Activated CD8-positive, alpha-beta T cell treated with anti-CD3 and anti-CD28 coated beads for 36 hours (primary cell): ENCODE data around the gene DAAM1. TPM values are rescaled to one million over a fixed set of nuclear protein-coding genes. Genes with fewer than 3 reads are reported as not detected.

Experiments
- ATAC-seq: fragments of 200-7000 bp; cut with Tn5 transposase; one replicate; pipeline ENCODE4 v1.10.0; 2021; ENCODE audit warnings: mild to moderate bottlenecking, moderate library complexity
- CTCF ChIA-PET: fragments of 350-600 bp; sonication (Branson Sonifier 250); formaldehyde crosslinking; loops from one replicate; lab custom pipeline; 2021; ENCODE audit warnings: antibody characterized with exemption; lab: Charles Lee
- POLR2A ChIA-PET: fragments of 350-600 bp; sonication (Branson Sonifier 250); formaldehyde crosslinking; loops from one replicate; lab custom pipeline; 2021; ENCODE audit warnings: antibody characterized with exemption; lab: Charles Lee
- DNase-seq: peaks from one replicate; pipeline ENCODE4 v3.0.0-alpha.2; 2020
- H3K27ac Mint-ChIP-seq: one replicate; pipeline ENCODE4 v1.8.0; 2021; ENCODE audit warnings: mild to moderate bottlenecking, mixed read lengths
- H3K27me3 Mint-ChIP-seq: one replicate; pipeline ENCODE4 v1.8.0; 2021; ENCODE audit warnings: mixed read lengths
- H3K36me3 Mint-ChIP-seq: one replicate; pipeline ENCODE4 v1.8.0; 2021; ENCODE audit warnings: low read depth, mixed read lengths
- H3K4me1 Mint-ChIP-seq: one replicate; pipeline ENCODE4 v1.8.0; 2021; ENCODE audit warnings: low read depth, mixed read lengths
- H3K4me3 Mint-ChIP-seq: one replicate; pipeline ENCODE4 v1.8.0; 2021; ENCODE audit warnings: mild to moderate bottlenecking, moderate library complexity, mixed read lengths
- H3K9me3 Mint-ChIP-seq: one replicate; pipeline ENCODE4 v1.8.0; 2021; ENCODE audit warnings: mixed read lengths
- CTCF ChIP-seq: fragments of 200-600 bp; IDR thresholded peaks from one replicate; pipeline ENCODE4 v1.8.0; 2022; ENCODE audit warnings: antibody characterized with exemption, mild to moderate bottlenecking
- intact Hi-C: fragments of 100-400 bp; cut with micrococcal nuclease; formaldehyde crosslinking; loops from one replicate; pipeline ENCODE4 v1.10.0; 2022
- total RNA-seq, 2 experiments: library from RNA; stranded (reverse); gene quantifications; one replicate each; pipeline ENCODE4 v1.2.3, GENCODE V29; 2021

DAAM1 gene
- total RNA-seq, 2 experiments from 2014 or later: 7.2 to 9.9 TPM

GRCh38 chr14:59336098-59336497, 147.6 kb downstream of the DAAM1 start:
- CTCF ChIA-PET: no interaction called here
- ATAC-seq (no peak), DNase-seq (no peak)
- no peak overlapping the region for H3K27ac Mint-ChIP-seq
- no peak overlapping the region for H3K4me3 Mint-ChIP-seq
- H3K27me3 Mint-ChIP-seq: no peaks in the 10 kb centered on the region
- H3K36me3 Mint-ChIP-seq: peaks cover 12% of the 10 kb centered on the region
- H3K4me1 Mint-ChIP-seq: no peaks in the 10 kb centered on the region
- POLR2A ChIA-PET: no interaction called here
- no peak for TF ChIP-seq CTCF
- H3K9me3 Mint-ChIP-seq: no peaks in the 10 kb centered on the region
- intact Hi-C loops: no loop called here

- Mint-ChIP-seq H3K36me3 (peaks cover 12% of the 10 kb centered on the region), H3K9me3 (no peaks in the 10 kb centered on the region), H3K4me1 (no peaks in the 10 kb centered on the region), H3K27me3 (no peaks in the 10 kb centered on the region), H3K4me3 (no peak overlapping the region), H3K27ac (no peak overlapping the region)
- POLR2A ChIA-PET: interaction anchor here (0.8 kb wide), 1 partner anchor 30 kb away, joined by 3 read pairs; no protein-coding TSS in a partner anchor
- intact Hi-C loops: no loop called here
- TF ChIP-seq CTCF: no peak
- CTCF ChIA-PET: no interaction called here
- ATAC-seq (no peak), DNase-seq (no peak)
These were observed 148.2 kb downstream of the DAAM1 start for GRCh38 chr14:59336706-59337105.

- Mint-ChIP-seq H3K36me3 (peaks cover 8% of the 10 kb centered on the region), H3K27me3 (no peaks in the 10 kb centered on the region), H3K4me3 (no peak overlapping the region), H3K27ac (no peak overlapping the region), H3K9me3 (no peaks in the 10 kb centered on the region), H3K4me1 (no peaks in the 10 kb centered on the region)
- no peak for TF ChIP-seq CTCF
- DNase-seq (no peak), ATAC-seq (no peak)
- CTCF ChIA-PET: no interaction called here
- intact Hi-C loops: no loop called here
- POLR2A ChIA-PET: interaction anchor here (0.8 kb wide), 1 partner anchor 30 kb away, joined by 3 read pairs; no protein-coding TSS in a partner anchor
These were observed 148.7 kb downstream of the DAAM1 start for GRCh38 chr14:59337141-59337611.

- DNase-seq (no peak), ATAC-seq (no peak)
- no peaks in the 10 kb centered on the region for H3K9me3 Mint-ChIP-seq
- ChIA-PET POLR2A (no interaction called here), CTCF (no interaction called here)
- no peak for TF ChIP-seq CTCF
- H3K27ac Mint-ChIP-seq: no peak overlapping the region
- H3K36me3 Mint-ChIP-seq: peaks cover 1% of the 10 kb centered on the region
- no peaks in the 10 kb centered on the region for H3K4me1 Mint-ChIP-seq
- no peak overlapping the region for H3K4me3 Mint-ChIP-seq
- intact Hi-C loops: no loop called here
- H3K27me3 Mint-ChIP-seq: no peaks in the 10 kb centered on the region
These were observed 150.3 kb downstream of the DAAM1 start for GRCh38 chr14:59338761-59339160.

DNA sequence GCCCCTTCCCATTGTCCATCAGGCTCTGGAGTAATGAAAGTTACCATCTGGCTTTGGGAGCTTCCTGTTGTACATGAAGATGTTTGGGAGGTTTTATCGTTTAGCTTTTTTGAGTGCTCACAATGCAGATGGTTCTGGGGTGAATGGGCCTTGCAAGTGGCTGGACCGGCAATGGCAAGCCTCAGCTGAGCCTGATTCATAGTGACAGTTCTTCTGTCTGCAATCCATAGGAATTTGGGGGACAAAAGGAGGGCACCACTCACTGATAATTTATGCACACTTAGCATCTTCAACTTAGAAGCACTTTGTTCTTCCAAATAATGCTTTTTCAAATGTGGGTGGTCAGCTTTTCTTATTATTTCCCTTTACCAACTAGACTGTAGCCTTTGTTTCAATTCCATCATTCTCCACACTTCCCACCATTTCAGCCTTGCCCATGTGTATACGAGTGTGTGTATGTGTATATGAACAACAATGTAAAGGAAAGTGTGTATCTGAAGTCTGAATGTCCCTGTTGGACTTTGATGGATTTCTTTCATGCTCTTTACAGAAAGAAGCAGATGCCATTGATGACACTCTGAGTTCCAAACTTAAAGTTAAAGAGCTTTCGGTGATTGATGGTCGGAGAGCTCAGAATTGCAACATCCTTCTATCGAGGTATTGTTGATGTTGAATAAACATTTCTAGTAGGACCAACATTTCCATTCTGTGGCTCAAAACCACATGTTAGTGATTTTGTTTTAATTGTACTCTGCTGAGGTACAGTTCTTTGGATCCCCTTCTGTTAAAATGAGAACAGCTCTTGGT, 151.3 kb downstream of the DAAM1 start:
- Mint-ChIP-seq H3K36me3 (peaks cover 1% of the 10 kb centered on the region), H3K27ac (no peak overlapping the region), H3K27me3 (no peaks in the 10 kb centered on the region), H3K4me3 (no peak overlapping the region), H3K9me3 (no peaks in the 10 kb centered on the region), H3K4me1 (no peaks in the 10 kb centered on the region)
- ATAC-seq: no peak
- ChIA-PET POLR2A (no interaction called here), CTCF (interaction anchor here (0.9 to 1.2 kb wide), 2 partner anchors 10 to 210 kb away, joined by 3 read pairs; no protein-coding TSS in a partner anchor)
- TF ChIP-seq CTCF: no peak
- intact Hi-C loops: no loop called here
- no peak for DNase-seq
